Stimulated activated CD8-positive, alpha-beta memory T cell treated with anti-CD3 and anti-CD28 coated beads, Interleukin-15, amount 100 ng/mL, for 24 hours (primary cell): Measurements from ENCODE around the gene CHN2.

ENCODE experiments used
- DNase-seq: peaks from one replicate; pipeline ENCODE4 v3.0.0-alpha.2; 2020; ENCODE audit warnings: low read depth

Gene CHN2

DNA sequence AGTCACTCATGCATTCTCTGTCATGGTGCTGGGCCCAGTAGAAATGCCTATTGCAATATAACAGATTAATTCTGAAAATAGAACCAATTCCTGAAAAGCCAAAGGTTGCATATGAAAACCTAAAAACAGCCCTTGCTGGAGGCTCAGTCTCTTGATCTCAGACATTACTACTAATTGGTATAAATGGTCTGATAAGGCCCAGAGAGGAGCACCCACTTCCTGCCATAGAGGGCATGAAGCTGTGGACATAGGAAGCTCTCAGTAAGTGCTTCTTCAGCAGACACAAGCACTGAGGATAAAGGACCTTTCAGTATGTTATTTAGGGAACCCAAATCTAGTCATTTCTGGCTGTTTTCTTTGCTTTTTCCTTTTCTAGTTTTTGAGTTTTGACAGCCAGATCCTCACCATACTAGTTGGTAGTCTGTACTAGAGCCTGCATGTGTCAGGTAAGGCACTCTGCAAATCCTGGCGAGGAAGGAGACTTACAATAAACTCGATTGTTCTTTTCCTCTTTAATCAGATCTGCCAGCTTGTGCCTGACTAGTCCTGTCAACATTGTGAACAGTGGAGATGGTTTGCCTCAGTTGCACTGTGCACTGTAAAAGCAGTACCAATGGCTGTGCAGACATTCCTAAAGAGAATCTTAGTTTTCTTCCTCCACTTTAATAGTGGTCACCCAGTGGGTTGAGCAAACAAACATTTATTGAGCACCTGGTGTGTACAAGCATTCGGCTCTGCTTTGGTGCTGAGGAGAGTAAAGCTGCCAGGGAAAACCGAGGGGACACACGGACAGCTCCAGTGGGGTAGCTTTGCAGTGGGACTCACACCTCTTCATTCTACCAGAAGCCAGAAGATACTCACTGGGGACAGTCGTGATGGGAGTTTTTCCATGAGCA lies 140.9 kb downstream of the CHN2 start:
- DNase-seq = no peak

DNA sequence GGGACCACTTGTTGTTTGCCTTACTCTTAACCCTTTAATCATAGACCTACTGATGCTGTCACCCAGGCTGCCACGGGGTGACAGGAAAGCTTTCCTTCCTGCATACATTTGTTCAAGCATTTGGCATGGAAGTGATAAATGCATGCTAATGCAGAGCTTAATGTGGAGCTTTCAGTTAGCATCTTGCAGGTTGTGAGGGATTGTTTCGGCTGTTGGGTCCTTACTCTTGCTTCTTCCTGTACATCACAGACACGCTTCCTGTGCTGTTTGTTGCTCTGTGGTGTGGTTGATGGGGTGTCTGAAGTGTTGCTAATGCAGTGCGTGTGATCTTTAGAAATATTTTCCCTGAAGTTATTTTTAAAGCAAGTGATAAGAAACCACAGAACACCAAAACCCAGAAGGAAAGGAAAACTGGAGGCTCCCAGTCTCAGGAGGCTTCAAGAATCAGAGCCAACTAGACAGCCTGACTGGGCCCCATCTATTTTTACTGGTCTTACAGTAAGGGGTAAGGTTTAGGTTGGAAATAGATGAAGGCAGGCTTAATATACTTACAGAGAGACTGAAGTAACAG lies 143.1 kb downstream of the CHN2 start:
- DNase-seq = no peak

DNA sequence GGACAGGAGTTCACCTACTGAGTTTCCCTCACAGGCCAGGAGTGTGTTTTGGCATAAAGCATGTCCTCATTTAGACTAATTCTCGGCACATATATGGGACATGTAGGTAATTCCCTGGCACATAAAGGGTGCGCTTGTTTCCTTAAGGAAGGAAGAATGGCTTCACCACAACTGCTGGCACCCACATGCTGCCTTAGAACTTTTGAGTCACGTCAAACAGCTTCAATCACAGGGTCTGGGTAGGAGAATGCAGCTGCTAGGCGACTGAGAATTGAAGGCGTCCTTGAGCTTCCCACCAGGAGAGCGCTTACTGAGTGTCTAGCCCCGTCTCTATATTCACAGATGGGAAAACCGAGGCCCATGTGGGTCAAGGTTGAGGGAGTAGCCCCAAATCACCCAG lies 146.1 kb downstream of the CHN2 start:
- DNase-seq = no peak

DNA sequence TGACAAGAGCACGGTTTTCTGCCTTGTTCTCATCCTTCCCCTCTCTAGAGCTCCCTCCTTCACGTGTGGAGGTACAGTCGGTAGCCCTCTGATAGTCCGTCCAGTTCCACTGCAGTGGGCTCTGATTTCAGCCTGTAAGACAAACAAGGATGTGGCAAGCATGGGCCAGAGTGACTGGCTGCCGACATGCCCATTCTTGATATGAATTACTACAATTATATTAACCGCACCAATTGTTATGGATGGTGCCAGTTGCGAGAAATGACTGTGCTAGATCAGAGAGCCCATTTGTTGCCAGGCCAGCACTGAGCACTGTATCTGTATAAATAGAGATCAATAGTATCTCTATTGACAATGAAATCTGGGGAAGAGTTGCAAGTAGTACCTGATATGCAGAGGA lies 146.6 kb downstream of the CHN2 start:
- DNase-seq = no peak

DNA sequence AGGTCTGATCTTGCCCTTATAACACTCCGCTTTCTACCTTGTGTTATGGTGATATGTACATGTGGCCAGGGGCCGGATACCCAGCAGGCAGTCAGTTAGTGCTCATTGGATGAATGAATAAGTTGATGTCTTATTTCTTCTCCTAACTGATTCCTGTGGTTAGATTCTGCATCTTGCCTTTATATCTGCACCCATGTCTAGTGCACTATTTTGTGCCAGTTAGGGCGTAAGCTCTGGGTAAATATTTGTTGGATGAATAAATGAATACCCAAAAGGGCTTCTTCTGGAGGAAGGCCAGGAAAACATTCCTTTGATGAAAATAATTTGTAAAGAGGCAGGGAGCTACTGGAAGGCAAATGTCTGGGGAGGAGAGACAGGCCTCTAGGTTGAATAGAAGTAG lies 148.2 kb downstream of the CHN2 start:
- no peak for DNase-seq

DNA sequence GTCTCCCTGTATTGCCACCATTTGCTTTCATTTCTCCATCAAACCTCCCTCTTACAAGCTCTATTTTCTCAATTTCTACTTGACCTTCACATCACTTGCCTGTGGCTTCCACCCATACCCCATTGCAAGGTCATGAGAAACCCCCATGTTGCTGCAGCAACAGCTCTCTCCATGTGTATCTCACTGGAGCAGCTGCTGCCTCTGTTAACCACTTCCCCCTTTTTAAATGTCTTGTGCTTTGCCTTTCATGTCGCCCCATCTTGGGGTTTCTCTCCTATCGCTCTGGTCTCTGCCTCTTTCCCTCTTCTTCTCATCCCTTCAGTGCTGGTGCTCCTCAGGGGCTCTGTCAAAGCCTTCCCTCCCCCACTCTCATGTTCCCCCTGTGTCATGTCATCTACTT lies 148.8 kb downstream of the CHN2 start:
- DNase-seq = no peak

DNA sequence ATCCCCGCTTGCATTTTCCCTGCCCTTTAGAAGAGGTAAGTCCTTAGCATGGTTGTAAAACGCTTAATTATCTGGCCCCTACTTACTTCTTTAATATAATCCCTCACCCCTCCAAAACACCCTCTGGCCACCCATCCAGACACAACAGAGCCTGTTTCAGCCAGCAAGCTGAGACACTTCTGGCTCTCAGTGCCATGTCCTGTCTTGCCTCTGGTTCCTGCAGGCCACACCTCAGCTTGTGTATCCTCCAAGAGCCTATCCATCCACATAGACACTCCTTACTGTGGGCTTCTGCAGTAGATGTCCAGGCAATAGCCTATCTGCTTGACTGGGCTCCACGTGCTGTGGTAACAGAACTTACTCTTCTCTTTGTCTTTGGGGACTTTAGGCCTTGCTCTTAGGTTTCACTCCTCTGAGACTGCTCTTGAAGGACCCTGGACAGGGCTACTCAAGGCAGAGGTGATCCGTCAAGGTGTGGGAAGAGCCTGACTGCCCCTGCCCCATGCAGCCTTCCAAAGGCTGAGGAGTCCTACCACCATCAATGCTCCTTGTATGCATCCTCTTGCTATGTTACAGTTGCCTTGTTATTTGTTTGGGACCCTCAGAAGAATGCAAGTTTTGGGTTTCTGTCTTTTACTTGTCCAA lies 149.9 kb downstream of the CHN2 start:
- DNase-seq = no peak

DNA sequence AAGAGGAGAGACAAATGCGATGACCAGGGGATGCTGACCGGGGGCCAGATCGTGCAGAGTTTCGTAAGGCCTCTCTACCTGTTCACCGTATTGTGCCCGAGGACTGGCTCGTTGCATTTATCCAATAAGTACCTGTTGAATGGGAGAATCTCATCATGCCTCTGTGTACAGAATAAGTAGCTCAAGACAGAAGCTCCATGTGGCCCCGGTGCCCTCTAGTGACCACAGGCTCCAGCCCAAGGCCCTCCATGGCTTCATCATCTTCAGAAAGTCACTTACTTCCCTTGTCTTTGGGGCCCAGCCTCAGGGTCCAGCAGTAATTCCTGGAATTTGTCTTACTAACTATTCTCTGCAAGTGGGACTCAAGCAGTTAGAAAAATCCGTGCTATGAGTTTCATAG lies 151.0 kb downstream of the CHN2 start:
- no peak for DNase-seq

DNA sequence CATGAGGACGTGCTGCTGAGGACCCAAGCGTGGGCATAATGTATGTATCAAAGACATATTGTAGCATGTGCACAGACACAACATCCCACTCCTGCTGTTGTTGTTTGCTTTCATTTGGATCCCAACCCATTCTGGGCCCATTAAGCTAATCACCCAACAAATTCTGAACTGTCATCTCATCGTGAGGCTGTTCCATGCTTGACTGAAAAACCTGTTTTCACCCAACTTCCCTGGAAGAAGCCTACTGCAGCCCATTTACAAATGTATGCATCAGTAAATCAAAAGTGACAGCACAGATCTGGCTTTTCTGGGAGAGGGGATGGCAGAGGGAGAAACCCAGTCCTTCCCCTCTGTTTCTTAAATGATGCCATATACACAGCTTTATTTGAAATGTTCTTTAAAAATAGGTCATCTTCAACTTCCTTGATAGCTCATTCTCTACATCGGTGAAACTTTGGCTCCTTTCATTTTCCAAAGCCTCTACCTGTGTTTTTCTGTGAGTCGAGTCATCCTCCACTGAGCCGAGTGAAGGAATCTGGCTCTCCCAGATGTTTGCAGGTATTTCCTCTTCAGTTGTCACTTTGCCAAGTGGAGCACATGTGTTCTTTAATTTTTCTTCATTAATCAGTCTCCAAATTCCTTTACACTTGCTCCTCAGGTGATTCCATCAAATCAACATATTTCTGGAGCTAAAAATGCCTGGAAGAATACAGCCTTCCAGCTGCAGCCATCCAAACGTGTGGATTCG lies 151.8 kb downstream of the CHN2 start:
- DNase-seq = no peak

DNA sequence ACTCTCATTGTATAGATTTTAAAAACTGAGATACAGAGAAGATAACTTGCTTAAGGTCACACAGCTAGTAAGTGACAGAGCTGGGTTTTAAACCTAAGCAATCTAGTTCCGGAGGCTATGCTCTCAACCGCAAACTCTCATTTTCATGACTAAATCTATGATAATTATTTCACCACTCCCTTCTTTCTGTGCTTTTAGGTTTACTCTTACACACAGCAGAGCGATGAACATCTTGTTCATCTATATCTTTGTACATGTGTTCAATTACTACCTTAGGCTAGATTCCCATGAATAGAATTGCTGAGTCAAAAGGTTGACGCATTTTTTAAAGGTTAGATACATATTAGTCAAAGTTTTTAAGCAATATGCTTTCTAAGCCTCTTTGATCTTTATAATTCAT lies 154.8 kb downstream of the CHN2 start:
- no peak for DNase-seq

DNA sequence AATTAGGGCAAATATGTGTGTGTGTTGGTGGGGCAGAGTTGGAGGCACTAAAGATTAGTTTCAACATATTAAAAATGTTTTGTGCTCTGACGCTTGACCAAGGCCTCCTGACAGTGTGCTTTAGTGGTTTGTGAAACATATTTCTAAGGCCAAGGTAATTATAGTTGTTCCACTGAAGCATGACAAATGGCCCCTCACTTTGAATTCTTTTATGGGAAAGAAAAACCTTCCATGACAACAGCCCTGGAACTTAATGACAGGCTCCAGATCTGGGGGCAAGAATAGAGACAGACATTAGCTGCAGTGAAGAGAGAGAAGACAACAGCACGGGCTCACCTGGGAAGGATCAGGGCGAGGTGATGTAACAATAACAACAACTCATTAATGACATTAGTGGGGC lies 155.8 kb downstream of the CHN2 start:
- no peak for DNase-seq

DNA sequence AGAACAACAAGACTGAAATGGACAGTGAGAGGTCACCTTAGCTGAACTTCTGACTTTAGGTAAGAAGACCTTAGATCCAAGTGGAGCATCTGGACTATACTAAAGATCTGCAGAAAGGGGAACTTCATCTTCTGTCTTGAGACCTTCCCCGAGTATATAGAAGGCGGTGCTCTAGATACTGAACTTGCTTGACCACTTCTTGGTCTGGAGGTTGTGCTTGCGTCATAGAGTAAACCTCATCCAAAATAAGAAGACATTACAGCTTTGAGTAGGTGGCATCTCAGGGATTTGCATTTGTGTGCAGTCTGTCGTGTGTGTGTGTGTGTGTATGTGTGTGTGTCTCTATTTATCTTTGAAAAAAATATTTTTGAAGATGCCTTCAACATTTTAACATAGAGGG lies 157.5 kb downstream of the CHN2 start:
- no peak for DNase-seq

DNA sequence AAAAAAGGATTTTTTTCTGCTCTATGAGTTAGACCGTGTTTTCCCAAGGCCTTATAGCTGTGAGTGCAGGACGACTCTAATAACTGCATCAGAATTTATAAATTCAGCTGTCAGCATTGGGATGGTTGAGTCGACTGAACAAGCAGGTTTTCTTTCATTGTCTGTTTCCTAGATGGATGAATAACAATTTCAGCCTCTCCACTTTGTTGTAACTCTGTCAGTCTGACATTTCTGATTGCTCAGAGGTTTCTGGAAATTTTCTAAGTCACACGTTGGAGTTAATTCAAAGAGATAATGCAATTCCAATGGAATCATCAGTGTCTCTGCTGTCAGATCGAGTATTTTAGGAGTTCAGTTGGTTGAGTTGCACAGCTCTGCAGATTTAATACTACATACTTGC lies 159.2 kb downstream of the CHN2 start:
- no peak for DNase-seq

DNA sequence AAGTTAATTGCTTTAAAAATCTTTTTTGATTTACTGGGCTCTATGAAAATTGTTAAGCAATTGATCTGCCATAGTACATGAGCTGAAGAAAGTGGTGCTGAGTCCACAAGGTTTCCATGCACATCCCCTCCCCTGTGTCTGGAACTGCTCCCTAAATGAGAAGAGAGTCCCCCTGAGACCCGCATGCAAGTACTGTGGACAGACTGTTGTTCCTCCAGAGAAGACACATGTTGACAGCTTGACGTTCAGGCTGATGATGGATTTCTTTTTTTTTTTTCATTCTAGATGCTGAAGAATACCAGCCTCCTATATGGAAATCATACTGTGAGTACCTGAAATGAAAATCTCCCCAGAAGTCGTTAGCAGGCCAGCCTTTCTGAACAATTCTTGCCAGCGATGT lies 159.8 kb downstream of the CHN2 start:
- DNase-seq = no peak

DNA sequence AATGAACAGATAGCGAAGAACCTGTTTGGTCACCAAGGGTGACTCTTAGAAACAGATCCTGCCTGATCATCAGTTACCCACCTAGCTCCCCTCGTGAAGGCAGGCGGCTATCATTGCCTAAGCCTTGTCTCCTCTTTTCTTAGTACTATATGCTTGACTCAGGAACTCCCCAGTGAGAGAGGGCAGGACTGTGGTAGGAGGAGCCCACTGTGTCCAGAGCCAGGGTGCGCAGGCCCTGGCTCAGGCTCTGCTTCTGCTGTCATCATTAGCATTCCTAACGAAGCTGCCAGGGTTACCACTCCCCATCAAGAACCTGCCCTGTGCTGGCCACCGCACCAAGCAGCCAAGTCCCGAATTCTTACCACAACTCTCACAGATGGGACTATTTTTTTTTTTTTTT lies 160.8 kb downstream of the CHN2 start:
- DNase-seq = no peak

DNA sequence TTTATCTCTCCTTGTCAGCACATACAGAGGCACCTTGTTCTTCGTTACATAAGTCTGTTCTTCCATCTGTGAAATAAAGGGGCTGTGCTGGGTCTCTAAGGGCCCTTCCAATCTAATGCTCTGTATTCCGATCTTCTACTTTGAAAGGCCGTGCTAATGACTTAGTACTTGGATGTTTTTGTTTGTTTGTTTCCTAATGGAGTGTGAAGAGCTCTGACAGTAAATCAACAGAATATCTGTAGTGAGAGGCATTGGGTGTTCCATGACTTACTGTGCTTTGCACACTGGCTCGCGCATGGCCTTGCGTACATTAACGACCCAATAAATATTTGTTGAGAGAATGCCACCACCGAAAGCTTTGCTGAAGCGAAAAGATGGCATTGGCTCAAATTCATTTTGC lies 162.1 kb downstream of the CHN2 start:
- no peak for DNase-seq

DNA sequence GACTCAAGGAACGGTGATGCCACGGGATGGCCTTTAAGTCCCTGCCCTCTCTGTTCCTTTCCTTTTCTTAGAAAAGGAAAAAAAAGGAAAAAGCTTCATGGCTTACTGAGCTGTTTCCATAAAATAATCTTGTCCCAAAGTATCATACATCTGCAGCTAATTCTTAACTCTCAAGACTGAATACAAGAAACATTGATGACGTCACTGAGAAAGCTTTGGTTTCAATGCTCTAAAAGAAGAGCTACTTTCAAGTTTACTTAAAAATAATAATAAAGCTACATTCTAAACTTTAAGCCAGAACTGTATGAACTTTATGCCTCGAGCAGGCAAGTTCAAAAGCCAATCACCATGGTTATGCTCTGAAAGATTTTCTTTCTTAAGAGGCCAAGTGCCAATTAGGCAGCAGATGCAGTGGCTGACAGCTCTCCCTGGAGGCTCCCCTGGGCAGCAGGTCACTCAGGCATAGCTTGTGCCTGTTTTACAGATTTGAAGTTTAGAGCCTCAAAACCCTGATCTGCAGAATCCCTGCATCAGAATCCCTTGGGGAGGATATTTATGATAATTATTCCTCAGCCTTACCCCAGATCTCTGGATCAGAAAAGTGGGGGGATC lies 165.0 kb downstream of the CHN2 start:
- no peak for DNase-seq

DNA sequence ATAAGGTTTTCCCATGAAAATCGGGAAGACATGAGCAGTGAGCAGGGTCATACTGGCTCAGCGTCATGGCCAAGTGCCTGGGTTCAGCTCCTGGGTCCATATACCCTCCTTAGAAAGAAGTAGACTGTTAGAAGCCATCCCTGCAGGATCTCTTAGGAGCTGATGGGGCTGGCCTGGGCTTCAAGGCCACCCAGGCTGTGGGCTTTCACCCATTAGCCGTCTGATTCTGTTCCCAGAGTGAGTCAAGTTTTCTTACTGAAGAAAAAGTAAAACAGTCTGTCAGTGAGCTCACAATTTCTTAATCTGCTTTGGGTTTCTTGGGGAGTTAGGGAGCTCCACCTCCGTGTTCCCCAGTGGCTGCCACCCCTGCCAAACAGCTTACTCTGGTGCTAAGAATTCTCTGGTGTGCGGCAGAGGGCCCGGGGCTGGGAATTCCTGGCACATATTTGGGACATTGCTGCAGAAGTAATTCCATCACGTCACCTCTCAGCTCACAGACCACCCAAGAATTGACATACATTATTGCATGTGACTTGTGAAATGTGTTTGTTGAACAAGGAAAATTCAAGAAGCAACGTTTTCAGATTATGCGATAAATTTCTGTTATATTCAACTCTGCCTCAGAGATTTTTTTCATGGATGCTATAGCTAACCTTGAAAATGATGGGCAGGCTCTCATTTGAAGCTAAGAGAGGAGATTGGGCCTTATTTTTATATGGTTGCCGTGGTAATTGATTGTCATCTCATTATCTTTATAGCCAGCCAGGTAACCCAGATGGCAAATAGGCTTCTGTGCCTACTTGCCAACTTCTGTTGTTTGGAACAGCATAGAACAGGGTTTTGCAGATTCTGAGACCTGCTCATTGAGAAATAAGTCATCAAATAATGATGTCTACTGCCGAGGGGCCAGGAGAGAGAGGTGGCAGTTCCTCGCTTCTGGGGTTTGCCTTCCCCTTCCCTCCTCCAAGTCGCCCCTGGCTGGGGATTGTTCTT lies 166.4 kb downstream of the CHN2 start:
- DNase-seq = no peak

DNA sequence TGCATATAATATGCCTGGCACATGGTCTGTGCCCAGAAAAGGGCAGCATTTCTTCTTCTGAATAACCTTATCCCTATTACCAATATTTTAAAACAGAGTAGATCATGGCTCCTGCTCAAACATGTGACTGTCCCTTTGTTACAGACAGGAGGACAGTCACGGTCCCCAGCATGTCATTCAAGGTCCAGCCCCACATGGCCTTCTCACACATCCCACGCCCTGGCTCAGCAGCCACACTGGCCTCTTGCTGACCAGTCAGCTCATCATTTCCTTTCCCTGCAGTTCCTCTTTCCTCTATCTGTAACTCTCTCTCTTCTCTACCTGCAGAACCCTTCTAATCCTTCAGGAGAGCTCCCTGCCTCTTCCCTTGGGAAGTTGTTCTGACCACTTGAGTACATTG lies 167.8 kb downstream of the CHN2 start:
- no peak for DNase-seq

DNA sequence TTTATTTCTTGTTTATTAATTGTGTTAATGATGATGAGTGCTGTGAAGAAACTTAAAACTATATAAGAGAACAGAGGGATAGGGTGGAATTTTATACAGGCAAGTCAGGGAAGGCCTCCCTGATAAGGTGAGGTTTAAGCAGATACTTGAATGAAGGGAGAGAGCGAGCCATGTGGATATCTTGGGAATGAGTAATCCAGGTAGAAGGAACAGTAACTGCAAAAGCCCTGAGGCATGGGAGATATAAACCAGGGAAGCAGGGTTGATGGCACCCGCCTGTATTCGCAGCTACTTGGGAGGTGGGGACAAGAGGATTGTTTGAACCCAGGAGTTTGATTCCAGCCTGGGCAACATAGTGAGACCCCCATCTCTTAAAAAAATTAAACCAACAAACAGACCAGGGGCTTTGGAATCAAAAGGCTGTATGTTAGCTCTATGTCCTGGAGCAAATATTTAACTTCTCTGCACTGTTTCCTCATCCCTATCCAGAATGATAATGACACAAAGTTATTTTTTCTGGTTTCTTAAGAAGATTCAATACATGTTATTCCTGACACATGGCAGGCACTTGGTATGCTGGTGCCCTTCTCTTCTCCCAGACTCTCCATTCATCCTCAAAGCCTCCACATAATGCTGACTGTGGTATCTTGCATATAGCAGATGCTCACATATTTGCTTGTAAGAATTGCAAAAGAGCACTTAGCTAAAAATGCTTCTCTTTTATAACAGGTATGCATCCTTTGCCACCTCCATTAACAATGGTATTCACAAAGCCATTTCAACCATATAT lies 169.3 kb downstream of the CHN2 start:
- no peak for DNase-seq
